SK-N-SH treated with all-trans-retinoic acid at 6 μM for 48 hours (cell line): ENCODE data around the gene SFTPA2.
A peak's percentile ranks its signal among the peaks of the same experiment; 100 is the strongest.
"Not testable (repeated sequence)": the region's sequence is repeated elsewhere in the genome, so short reads cannot be mapped to it uniquely, and the experiment has no call there.

Source experiments
- ATAC-seq: fragments of 200-7000 bp; cut with Tn5 transposase; 3 replicates; pipeline ENCODE4 v1.9.1; 2020; ENCODE audit warnings: mild to moderate bottlenecking, moderate library complexity
- ARNTL ChIP-seq: fragments of 450-650 bp; formaldehyde crosslinking; IDR thresholded peaks from 2 replicates; pipeline ENCODE4 v1.5.0; 2020; ENCODE audit warnings: low read depth, mild to moderate bottlenecking, moderate library complexity, borderline replicate concordance
- BACH2 ChIP-seq: fragments of 250-450 bp; sonication (Bioruptor Pico); IDR thresholded peaks from 2 replicates; pipeline ENCODE4 v1.9.0; 2021; ENCODE audit warnings: mild to moderate bottlenecking, borderline replicate concordance
- CSDC2 ChIP-seq: fragments of 250-450 bp; sonication (Bioruptor Pico); IDR thresholded peaks from 2 replicates; pipeline ENCODE4 v1.5.0; 2020; ENCODE audit warnings: mild to moderate bottlenecking, moderate library complexity
- ESRRG ChIP-seq: fragments of 250-450 bp; sonication (Bioruptor Pico); IDR thresholded peaks from 2 replicates; pipeline ENCODE4 v1.6.1; 2021; ENCODE audit warnings: mild to moderate bottlenecking
- ISL1 ChIP-seq: fragments of 250-450 bp; sonication (Bioruptor Pico); IDR thresholded peaks from 2 replicates; pipeline ENCODE4 v2.1.2; 2022; ENCODE audit warnings: mild to moderate bottlenecking, moderate library complexity
- OSR1 ChIP-seq: fragments of 250-450 bp; sonication (Bioruptor Pico); IDR thresholded peaks from 2 replicates; pipeline ENCODE4 v1.8.0; 2022; ENCODE audit warnings: moderate library complexity, mild to moderate bottlenecking, inconsistent platforms
- PPARA ChIP-seq: fragments of 250-450 bp; sonication (Bioruptor Pico); IDR thresholded peaks from 2 replicates; pipeline ENCODE4 v1.5.0; 2020; ENCODE audit warnings: mild to moderate bottlenecking, borderline replicate concordance
- RARB ChIP-seq: fragments of 250-450 bp; sonication (Bioruptor Pico); IDR thresholded peaks from 2 replicates; pipeline ENCODE4 v1.8.0; 2021; ENCODE audit warnings: mild to moderate bottlenecking, moderate library complexity
- SNAI2 ChIP-seq: fragments of 250-450 bp; sonication (Bioruptor Pico); IDR thresholded peaks from 2 replicates; pipeline ENCODE4 v1.5.0; 2020; ENCODE audit warnings: mild to moderate bottlenecking, moderate library complexity
- TCF4 ChIP-seq: fragments of 250-450 bp; sonication (Bioruptor Pico); IDR thresholded peaks from 2 replicates; pipeline ENCODE4 v1.8.0; 2021; ENCODE audit warnings: mild to moderate bottlenecking, moderate library complexity, borderline replicate concordance
- TOX ChIP-seq: fragments of 250-450 bp; sonication (Bioruptor Pico); IDR thresholded peaks from 2 replicates; pipeline ENCODE4 v1.8.0; 2021; ENCODE audit warnings: mild to moderate bottlenecking, moderate library complexity, borderline replicate concordance
- TSHZ2 ChIP-seq: fragments of 250-450 bp; sonication (Bioruptor Pico); IDR thresholded peaks from 2 replicates; pipeline ENCODE4 v1.5.0; 2020; ENCODE audit warnings: mild to moderate bottlenecking, moderate library complexity
- ZC3H10 ChIP-seq: fragments of 250-450 bp; sonication (Bioruptor Pico); IDR thresholded peaks from 2 replicates; pipeline ENCODE4 v1.5.1; 2021; ENCODE audit warnings: mild to moderate bottlenecking, moderate library complexity
- ZFP3 ChIP-seq: fragments of 250-450 bp; sonication (Bioruptor Pico); IDR thresholded peaks from 2 replicates; pipeline ENCODE4 v1.5.0; 2020; ENCODE audit warnings: mild to moderate bottlenecking, moderate library complexity
- ZFP30 ChIP-seq: fragments of 450-650 bp; formaldehyde crosslinking; IDR thresholded peaks from 2 replicates; pipeline ENCODE4 v1.5.0; 2022; ENCODE audit warnings: mild to moderate bottlenecking, moderate library complexity
- ZNF565 ChIP-seq: fragments of 450-650 bp; formaldehyde crosslinking; conservative IDR thresholded peaks from 2 replicates; pipeline ENCODE4 v1.5.0; 2020; ENCODE audit warnings: low read depth, mild to moderate bottlenecking, moderate library complexity
- ZNF70 ChIP-seq: fragments of 450-650 bp; formaldehyde crosslinking; IDR thresholded peaks from 2 replicates; pipeline ENCODE4 v1.5.0; 2020; ENCODE audit warnings: mild to moderate bottlenecking, moderate library complexity
- ZNF8 ChIP-seq: fragments of 450-650 bp; formaldehyde crosslinking; IDR thresholded peaks from 2 replicates; pipeline ENCODE4 v1.5.0; 2020; ENCODE audit warnings: mild to moderate bottlenecking, moderate library complexity
- TF ChIP-seq, protein P1 (sequence below): fragments of 250-450 bp; sonication (Bioruptor Pico); IDR thresholded peaks from 2 replicates; pipeline ENCODE4 v1.5.1; 2021; ENCODE audit warnings: mild to moderate bottlenecking, moderate library complexity
- TF ChIP-seq, protein P2 (sequence below): fragments of 250-450 bp; sonication (Bioruptor Pico); IDR thresholded peaks from 2 replicates; pipeline ENCODE4 v1.8.0; 2020; ENCODE audit warnings: mild to moderate bottlenecking, moderate library complexity, borderline replicate concordance
- TF ChIP-seq, protein P3 (sequence below): fragments of 250-450 bp; sonication (Bioruptor Pico); IDR thresholded peaks from 2 replicates; pipeline ENCODE4 v1.5.1; 2020; ENCODE audit warnings: low read depth, mild to moderate bottlenecking, moderate library complexity

Gene SFTPA2

DNA sequence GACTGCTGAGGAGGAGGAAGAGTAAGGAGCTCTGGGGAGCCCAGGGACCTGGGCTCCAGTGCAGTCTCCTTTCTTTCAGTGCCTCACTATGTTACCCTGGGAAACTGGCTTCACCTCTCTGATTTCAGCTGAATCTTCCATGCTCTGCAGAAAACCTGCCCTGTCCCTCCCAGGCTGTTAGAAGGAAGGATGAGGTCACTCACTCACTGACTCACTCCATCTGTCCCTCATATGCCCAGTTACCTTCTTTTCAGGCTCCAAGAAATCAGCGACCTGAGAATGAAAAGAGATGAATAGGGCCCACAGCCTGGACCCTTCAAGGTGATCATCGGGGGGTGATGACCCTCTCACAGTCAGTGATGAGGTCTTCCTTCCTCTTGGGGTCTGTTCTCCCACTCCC, 481 bp downstream of the SFTPA2 start:
- TF ChIP-seq BACH2 (CRISPR knock-in tag) (no peak), ZNF70 (no peak), ARNTL (CRISPR knock-in tag) (no peak), ZFP3 (CRISPR knock-in tag) (no peak)
- ATAC-seq, result peak; percentile 40; the same call in 1 of the 3 replicates

GRCh38 chr10:79556961-79557360, 3.2 kb downstream of the SFTPA2 start:
- ATAC-seq, result not testable (repeated sequence)

DNA sequence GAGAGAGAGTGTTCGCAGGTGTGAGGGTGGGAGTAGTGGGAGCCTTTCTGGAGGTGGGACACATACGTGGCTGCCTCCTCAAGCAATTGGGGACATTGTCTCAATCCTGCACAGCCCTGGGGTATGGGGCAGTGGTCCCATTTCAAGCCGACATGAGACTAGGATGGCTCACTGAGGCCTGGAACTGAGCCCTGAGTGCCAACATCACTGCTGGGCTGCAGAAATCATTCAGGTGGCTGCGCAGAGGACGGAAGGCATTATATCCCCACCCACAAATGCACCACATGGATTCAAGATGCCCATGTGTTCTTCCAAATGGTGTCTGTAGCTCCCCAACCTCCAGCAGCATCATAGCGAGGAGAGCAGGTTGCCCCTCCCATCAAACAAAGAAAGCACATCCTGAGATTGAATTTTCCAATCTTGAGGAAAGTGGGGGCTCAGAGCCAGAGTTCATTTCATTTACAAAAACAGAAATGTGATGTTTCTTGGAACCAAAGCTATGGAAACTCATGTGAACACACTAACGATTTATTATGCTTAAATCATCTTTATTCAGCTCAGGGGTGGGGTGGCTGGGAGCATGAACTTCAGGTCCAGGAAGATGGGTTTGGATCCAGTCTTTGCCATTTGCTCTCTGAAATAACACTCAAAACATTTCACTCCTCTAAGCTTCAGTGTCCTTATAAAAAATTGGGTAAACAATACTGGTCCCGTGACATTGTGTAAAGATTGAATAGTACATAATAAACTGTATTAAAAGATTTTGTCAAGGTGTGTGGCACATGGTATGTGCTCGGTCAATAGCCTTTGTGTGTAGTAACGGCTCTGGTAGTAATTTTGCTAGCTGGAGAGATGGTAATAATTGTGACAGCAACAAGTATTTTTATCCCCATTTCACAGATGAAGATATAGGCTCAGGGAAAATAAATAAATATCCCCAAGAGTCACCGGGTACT, 4.6 kb downstream of the SFTPA2 start:
- ATAC-seq, result no peak
- TF ChIP-seq BACH2 (CRISPR knock-in tag) (no peak), SNAI2 (no peak), ARNTL (CRISPR knock-in tag) (no peak), ZNF70 (no peak), RARB (CRISPR knock-in tag) (no peak), ESRRG (CRISPR knock-in tag) (no peak), CSDC2 (no peak), OSR1 (CRISPR knock-in tag) (no peak), ZC3H10 (no peak), ZFP3 (CRISPR knock-in tag) (no peak)
- TF ChIP-seq, protein P1, sequence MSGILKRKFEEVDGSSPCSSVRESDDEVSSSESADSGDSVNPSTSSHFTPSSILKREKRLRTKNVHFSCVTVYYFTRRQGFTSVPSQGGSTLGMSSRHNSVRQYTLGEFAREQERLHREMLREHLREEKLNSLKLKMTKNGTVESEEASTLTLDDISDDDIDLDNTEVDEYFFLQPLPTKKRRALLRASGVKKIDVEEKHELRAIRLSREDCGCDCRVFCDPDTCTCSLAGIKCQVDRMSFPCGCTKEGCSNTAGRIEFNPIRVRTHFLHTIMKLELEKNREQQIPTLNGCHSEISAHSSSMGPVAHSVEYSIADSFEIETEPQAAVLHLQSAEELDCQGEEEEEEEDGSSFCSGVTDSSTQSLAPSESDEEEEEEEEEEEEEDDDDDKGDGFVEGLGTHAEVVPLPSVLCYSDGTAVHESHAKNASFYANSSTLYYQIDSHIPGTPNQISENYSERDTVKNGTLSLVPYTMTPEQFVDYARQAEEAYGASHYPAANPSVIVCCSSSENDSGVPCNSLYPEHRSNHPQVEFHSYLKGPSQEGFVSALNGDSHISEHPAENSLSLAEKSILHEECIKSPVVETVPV (CRISPR knock-in tag), result no peak

- no peak for ATAC-seq
- no peak for TF ChIP-seq TSHZ2
- no peak for TF ChIP-seq ZFP30
- no peak for TF ChIP-seq ZNF70
- TF ChIP-seq, protein P2, sequence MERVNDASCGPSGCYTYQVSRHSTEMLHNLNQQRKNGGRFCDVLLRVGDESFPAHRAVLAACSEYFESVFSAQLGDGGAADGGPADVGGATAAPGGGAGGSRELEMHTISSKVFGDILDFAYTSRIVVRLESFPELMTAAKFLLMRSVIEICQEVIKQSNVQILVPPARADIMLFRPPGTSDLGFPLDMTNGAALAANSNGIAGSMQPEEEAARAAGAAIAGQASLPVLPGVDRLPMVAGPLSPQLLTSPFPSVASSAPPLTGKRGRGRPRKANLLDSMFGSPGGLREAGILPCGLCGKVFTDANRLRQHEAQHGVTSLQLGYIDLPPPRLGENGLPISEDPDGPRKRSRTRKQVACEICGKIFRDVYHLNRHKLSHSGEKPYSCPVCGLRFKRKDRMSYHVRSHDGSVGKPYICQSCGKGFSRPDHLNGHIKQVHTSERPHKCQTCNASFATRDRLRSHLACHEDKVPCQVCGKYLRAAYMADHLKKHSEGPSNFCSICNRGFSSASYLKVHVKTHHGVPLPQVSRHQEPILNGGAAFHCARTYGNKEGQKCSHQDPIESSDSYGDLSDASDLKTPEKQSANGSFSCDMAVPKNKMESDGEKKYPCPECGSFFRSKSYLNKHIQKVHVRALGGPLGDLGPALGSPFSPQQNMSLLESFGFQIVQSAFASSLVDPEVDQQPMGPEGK (CRISPR knock-in tag), result no peak
- TF ChIP-seq ARNTL (CRISPR knock-in tag), result no peak
- TF ChIP-seq ZC3H10, result no peak
- no peak for TF ChIP-seq BACH2 (CRISPR knock-in tag)
- no peak for TF ChIP-seq ISL1
- TF ChIP-seq ZNF565 (CRISPR knock-in tag), result no peak
- TF ChIP-seq SNAI2, result no peak
- TF ChIP-seq TCF4 (CRISPR knock-in tag), result no peak
- TF ChIP-seq OSR1 (CRISPR knock-in tag), result no peak
- no peak for TF ChIP-seq ZNF8 (CRISPR knock-in tag)
- TF ChIP-seq PPARA (CRISPR knock-in tag), result no peak
These were observed 8.1 kb downstream of the SFTPA2 start for GRCh38 chr10:79552143-79552542.

DNA sequence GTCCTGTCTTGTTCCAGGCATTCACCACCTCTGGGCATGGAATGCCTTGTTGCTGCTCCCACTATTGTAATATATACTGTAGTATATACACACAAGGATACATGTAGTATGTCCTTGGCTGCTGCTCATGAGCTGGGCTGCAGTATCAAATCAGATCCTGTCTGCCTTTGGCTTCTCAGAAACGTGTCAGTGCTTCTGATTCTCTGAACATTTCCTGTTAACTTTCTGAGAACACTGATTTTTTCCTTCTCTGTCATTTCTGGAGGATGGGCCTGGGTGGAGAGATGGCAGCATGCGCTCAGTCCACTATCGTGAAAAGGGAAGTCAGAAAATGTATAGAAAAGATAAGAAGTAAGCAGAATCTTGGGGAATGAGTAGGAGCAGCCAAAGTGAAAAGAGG, 12.2 kb downstream of the SFTPA2 start:
- TF ChIP-seq, protein P3, sequence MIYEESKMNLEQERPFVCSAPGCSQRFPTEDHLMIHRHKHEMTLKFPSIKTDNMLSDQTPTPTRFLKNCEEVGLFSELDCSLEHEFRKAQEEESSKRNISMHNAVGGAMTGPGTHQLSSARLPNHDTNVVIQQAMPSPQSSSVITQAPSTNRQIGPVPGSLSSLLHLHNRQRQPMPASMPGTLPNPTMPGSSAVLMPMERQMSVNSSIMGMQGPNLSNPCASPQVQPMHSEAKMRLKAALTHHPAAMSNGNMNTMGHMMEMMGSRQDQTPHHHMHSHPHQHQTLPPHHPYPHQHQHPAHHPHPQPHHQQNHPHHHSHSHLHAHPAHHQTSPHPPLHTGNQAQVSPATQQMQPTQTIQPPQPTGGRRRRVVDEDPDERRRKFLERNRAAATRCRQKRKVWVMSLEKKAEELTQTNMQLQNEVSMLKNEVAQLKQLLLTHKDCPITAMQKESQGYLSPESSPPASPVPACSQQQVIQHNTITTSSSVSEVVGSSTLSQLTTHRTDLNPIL (CRISPR knock-in tag), result no peak
- TF ChIP-seq ESRRG (CRISPR knock-in tag) (no peak), TSHZ2 (no peak), ZFP30 (no peak), ZFP3 (CRISPR knock-in tag) (no peak), ZNF8 (CRISPR knock-in tag) (no peak), ZNF565 (CRISPR knock-in tag) (no peak), ISL1 (no peak), RARB (CRISPR knock-in tag) (no peak), TOX (no peak), TCF4 (CRISPR knock-in tag) (no peak)
- TF ChIP-seq, all 23 proteins: peak for 0
- ATAC-seq, result no peak

GRCh38 chr10:79547128-79547527, 13.1 kb downstream of the SFTPA2 start:
- not testable (repeated sequence) for ATAC-seq
